ENCODE results near the gene TBX2. TPM values are rescaled to one million over a fixed set of nuclear protein-coding genes. Genes with fewer than 3 reads are reported as not detected.

Gene TBX2
- total and polyA plus RNA-seq, 2 of the 13 experiments (the other 11 are each of a cell fraction or from before 2014, with no cell fraction given): 2.8 to 15.3 TPM

GRCh38 chr17:61366076-61366714 is 33.4 kb upstream of the TBX2 start:
- 51% methylated on average over 8 of the region's 8 CpGs for WGBS (ENCODE audit: low lambda C conversion rate)
- CTCF ChIA-PET (ENCODE audit: low intra/inter-chr PET ratio, low total read pairs): no interaction called here
- TF ChIP-seq ZNF501 (CRISPR knock-in tag; IDR thresholded peaks at IDR 0.05) (peak; percentile 0; the same call in 1 of the 2 replicates), ZNF749 (CRISPR knock-in tag; IDR thresholded peaks at IDR 0.05; ENCODE audit: borderline replicate concordance) (no peak), CCDC6 (CRISPR knock-in tag; IDR thresholded peaks at IDR 0.05) (peak; percentile 4; the same call in 1 of the 2 replicates), AHR (CRISPR knock-in tag; IDR thresholded peaks at IDR 0.05) (no peak), ARHGAP35 (CRISPR knock-in tag; IDR thresholded peaks at IDR 0.05; ENCODE audit: borderline replicate concordance) (0 out of 2 replicates have a peak, but pooled peaks have one; percentile 18), ZNF891 (CRISPR knock-in tag; IDR thresholded peaks at IDR 0.05) (0 out of 2 replicates have a peak, but pooled peaks have one; percentile 4), ZSCAN31 (CRISPR knock-in tag; IDR thresholded peaks at IDR 0.05; ENCODE audit: low read depth) (peak; percentile 73; the same call in 1 of the 2 replicates), ZBTB42 (CRISPR knock-in tag; IDR thresholded peaks at IDR 0.05) (0 out of 2 replicates have a peak, but pooled peaks have one; percentile 19), ZNF816 (CRISPR knock-in tag; IDR thresholded peaks at IDR 0.05; ENCODE audit: borderline replicate concordance) (peak; percentile 55; the same call in 1 of the 2 replicates), ZNF225 (CRISPR knock-in tag; IDR thresholded peaks at IDR 0.05) (0 out of 2 replicates have a peak, but pooled peaks have one; percentile 4), ZNF224 (CRISPR knock-in tag; IDR thresholded peaks at IDR 0.05) (no peak), GTF3A (CRISPR knock-in tag; conservative IDR thresholded peaks at IDR 0.05) (no peak), KMT2A (CRISPR knock-in tag; IDR thresholded peaks at IDR 0.05) (no peak), AGO1 (IDR thresholded peaks at IDR 0.05; ENCODE audit: low read depth, low read length, poor library complexity, severe bottlenecking) (no peak), RBFOX2 (IDR thresholded peaks at IDR 0.05; ENCODE audit: low read depth, low read length) (0 out of 2 replicates have a peak, but pooled peaks have one; percentile 46), ARID4A (CRISPR knock-in tag; IDR thresholded peaks at IDR 0.05; ENCODE audit: borderline replicate concordance) (no peak; the same call in 1 of the 2 replicates), ZNF780A (CRISPR knock-in tag; IDR thresholded peaks at IDR 0.05) (peak; percentile 8; the same call in 1 of the 2 replicates), U2AF1 (optimal IDR thresholded peaks at IDR 0.05; ENCODE audit: low read depth, low read length) (peak; percentile 14), TIGD3 (CRISPR knock-in tag; IDR thresholded peaks at IDR 0.05; ENCODE audit: borderline replicate concordance) (0 out of 2 replicates have a peak, but pooled peaks have one; percentile 54)

More at GRCh38 chr17:61366076-61366714, 33.4 kb upstream of the TBX2 start:
- H4K20me1 ChIP-seq (ENCODE audit: insufficient read depth, low read length): no peaks in the 10 kb centered on the region
- H3K9ac ChIP-seq (ENCODE audit: insufficient read depth, low read depth, low read length): peak overlapping the region; percentile 53
- no peaks in the 10 kb centered on the region for H3K36me3 ChIP-seq (replicated peaks in 1 of 2; ENCODE audit: control insufficient read depth in 1 of 2, insufficient read depth in 2 of 2, low read length in 2 of 2)
- no TSS peak for BruUV-seq (replicated peaks)
- DNase-seq (ENCODE audit: low spot score) (no peak), FAIRE-seq (no peak), ATAC-seq (peak; percentile 6)
- H3K4me1 ChIP-seq (ENCODE audit: insufficient read depth, low read length): peaks cover 91% of the 10 kb centered on the region
- intact Hi-C loops (cut with micrococcal nuclease; ENCODE audit: unreplicated experiment) (no loop called here), in situ Hi-C loops (cut with HindIII; ENCODE audit: extremely low pct_ligation_motif_present, low pct_unique_long_range_greater_than_20kb) (no loop called here)
- H3K27ac ChIP-seq (ENCODE audit: extremely low read length, insufficient read depth, low read length): peak overlapping the region; percentile 89
- peak overlapping the region in 1 of 3 experiments; percentile 39; a peak in 2 of 6 replicates for H3K4me3 ChIP-seq (replicated peaks in 1 of 3; ENCODE audit: insufficient read depth in 1 of 3, low read depth in 2 of 3, low read length in 3 of 3)
- no peaks in the 10 kb centered on the region for H3K9me3 ChIP-seq (ENCODE audit: low read length)
- no peaks in the 10 kb centered on the region for H3K79me2 ChIP-seq (ENCODE audit: insufficient read depth, low read length)
- no peak overlapping the region for H2AFZ ChIP-seq (ENCODE audit: low read length)
- no peaks in the 10 kb centered on the region for H3K27me3 ChIP-seq (ENCODE audit: control insufficient read depth in 1 of 2, insufficient read depth in 2 of 2, low read length in 2 of 2)
- POLR2A ChIA-PET: interaction anchor here (0.6 to 6.3 kb wide), 14 partner anchors 9 to 693 kb away, joined by 3 to 56 read pairs (median 5); partner anchors contain the start of gene TBX2
- H3K4me2 ChIP-seq (ENCODE audit: low read depth, low read length): peak overlapping the region; percentile 60
